NT2/D1 (cell line): ENCODE results near the gene THAP5.
"Not testable (repeated sequence)": the region's sequence is repeated elsewhere in the genome, so short reads cannot be mapped to it uniquely, and the experiment has no call there.

Source experiments
- SUZ12 ChIP-seq: IDR thresholded peaks from 2 replicates; pipeline ENCODE4 v1.6.1; 2011; ENCODE audit not compliant: insufficient read length, insufficient read depth; ENCODE audit errors: extremely low read depth
- ZNF274 ChIP-seq: IDR thresholded peaks from 2 replicates; pipeline ENCODE4 v1.6.1; 2011; ENCODE audit warnings: mild to moderate bottlenecking, low read depth, low read length

GRCh38 chr7:108538685-108539084 lies 30.8 kb downstream of the THAP5 start:
- not testable (repeated sequence) for TF ChIP-seq SUZ12, ZNF274
